NCI-H748 (cell line): ENCODE data around the gene CLRN3.

Experiments
- DNase-seq: peaks from one replicate; lab custom pipeline; 2025; ENCODE audit not compliant: unreplicated experiment; lab: John Stamatoyannopoulos, UW

Gene CLRN3

DNA sequence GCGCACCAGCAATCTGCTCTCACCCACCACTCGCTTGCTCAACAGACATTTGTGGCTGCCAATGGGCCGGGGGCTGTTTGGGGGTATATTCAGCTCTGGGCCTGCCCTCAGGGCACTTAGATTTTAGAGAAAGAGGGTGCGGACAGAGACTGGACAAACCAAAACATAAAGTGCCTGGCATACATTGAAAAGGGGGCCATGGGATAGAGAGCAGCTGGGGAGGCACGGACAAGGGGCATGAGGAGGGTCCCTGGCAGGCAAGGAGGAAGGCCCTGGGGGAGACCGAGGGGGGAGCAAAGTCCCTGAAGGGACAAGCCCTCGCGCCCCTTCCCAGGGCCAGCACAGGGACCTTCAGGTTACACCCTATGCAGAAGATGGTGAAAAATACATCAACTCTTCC lies 43.5 kb downstream of the CLRN3 start:
- DNase-seq, result no peak

DNA sequence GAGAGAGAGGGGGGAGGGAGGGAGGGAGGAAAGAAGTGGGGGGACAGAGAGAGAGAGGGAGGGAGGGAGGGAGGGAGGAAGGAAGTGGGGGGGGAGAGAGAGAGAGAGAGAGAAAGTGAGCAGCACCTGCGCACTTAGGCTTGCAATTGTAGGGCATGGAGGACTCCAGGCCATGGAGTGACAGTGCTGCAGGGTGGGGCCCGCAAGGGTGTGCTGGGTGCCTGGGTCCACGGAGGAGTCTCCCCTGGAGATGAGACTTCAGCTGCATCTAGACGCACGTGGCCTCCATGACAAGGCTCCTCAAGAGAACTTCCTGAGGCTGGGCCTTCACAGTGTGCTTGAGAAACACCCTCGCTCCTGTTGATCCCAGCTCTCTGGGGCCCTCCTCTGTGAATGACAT lies 44.5 kb downstream of the CLRN3 start:
- DNase-seq, result no peak

DNA sequence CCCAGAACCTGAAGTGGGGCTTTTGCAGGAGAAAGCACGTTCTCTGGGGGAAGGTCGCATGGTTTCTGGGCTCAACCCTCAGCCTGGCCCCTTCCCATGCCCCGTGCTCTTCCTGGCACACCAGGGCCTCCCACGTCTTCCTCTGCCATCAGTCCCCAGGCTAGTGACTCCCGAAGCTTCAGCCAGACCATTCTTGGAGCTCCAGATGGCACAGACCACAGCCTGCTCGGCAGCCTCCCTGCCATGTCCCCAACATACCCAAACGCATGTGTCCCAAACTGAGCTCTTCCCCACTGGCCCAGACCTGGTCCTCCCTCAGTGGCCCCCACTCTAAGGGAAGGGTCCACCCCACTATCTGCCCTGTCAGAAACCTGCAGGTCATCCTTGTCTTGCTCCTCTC lies 47.0 kb downstream of the CLRN3 start:
- DNase-seq, result no peak

DNA sequence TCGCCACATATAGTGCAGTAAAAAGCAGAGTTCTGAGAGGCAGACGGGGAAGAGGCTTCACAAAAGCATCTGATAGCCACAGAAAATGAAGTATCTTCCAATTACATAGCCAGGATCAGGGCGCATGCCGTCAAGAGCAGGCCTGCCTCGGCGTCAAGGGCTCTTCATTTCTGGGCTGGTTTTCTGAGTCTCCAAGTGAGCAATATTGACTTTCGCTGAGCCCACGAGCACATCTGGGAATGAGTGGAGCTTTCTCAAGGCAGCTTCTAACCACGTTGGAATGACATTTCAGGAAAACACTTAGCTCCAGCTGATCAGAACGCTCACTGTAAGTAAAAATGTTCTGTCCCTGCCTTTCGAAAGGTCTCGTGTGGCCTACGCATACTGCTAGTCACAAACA lies 51.9 kb downstream of the CLRN3 start:
- no peak for DNase-seq

DNA sequence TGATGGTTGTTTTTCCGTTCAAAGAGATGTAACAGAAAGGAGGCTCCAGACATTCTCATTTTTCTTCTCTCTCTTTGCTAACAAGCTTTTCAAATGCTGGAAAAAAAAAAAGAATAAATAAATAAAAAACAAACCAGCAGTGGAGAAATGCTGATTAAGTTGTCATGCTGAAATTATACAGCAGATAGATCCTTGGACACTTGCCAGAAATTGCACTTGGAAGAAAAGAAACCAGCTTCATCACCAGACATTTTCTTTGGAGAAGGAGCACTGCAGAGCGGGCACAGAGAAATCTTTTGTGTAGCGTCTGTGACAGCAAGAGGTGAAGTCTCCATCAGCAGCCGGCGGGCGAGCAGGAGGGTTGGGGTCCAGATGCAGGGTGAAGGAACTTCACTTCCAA lies 55.8 kb downstream of the CLRN3 start:
- peak; percentile 2 for DNase-seq

DNA sequence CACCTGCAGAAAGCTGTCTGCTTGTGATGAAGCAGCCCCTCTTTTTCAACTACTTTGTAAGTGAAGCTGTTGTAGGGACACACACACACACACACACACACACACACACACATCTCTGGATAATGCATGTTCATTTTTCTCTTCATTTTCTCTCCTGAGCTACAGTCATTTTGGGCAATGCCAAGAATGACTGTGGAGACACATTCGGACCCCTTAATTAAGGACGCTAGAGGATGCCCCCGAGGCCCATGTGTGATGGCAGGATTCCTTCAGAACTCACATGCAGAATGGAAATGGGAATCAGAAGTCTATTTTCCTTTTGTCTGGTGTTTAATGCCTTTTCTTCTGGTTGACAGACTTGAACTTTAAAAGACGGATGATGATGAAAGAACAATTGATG lies 56.6 kb downstream of the CLRN3 start:
- no peak for DNase-seq

DNA sequence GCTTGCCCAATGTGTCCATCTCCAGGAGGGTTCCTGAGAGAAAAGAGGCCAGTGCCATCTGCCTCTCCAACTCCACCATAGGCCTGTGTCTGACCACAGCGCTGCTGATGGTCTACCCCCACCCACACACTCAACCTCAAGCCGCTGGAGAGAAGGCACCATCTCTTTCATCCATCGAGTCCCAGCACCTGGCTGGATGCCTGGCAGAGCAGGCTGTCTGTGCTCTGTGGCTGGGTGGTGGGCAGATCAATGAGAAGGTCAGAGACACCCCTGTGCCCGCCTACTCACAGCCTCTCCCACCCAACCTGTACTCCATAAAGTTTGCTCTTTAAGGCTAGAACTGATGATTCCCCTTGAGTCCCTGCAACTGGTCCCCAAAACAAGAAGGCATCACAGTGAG lies 58.0 kb downstream of the CLRN3 start:
- no peak for DNase-seq

DNA sequence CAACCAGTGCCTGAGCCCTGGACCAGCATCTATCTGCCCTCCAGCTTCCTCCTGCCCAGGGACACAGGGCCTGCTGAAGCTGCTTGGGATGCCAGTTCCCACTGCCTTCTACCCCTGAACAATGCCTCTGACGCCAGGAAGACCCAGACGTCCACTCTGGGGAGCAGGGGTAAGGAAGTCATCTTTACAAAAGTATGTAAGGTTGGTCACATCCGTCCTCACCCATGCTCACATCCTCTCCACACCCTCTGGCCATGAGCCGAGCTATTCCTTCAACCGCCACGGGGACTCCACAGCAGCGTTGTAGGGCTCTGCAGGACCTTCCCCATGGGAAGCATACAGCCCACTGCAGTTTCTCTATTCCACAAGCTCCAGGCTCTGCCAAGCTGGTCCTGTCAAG lies 58.5 kb downstream of the CLRN3 start:
- DNase-seq, result no peak

DNA sequence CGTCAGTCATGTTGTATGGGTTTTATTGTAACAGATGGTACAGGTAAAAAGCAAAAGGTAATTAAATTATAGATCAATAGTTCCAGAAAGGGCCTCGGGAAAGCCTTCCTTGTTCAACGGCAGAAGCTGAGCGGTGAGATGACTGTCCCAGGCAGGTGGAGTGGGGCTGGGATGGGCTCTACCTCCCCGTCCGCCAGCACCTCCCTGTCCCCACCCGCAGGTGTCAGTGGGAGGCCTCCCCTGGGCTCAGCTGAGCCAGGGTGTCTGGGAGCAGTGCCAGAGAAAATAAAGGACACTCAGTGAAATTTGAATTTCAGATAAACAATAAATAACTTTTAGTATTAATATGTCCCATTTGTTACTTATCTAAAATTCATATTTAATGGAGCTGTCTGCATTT lies 58.9 kb downstream of the CLRN3 start:
- no peak for DNase-seq

DNA sequence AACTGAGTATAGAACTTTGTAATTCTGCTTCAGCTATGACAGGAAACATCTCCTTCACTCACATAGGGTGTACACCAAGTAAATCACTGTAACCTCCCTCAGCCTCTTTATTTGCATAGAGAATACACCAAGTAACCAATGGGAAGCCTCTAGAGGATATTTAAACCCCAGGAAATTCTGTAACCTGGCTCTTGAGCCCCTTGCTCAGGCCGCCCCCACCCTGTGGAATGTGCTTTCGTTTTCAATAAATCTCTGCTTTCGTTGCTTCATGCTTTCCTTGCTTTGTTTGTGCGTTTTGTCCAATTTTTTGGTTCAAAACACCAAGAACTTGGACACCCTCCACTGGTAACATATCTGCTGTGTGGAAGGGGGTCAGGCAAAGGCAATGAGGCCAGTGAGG lies 60.2 kb downstream of the CLRN3 start:
- no peak for DNase-seq

DNA sequence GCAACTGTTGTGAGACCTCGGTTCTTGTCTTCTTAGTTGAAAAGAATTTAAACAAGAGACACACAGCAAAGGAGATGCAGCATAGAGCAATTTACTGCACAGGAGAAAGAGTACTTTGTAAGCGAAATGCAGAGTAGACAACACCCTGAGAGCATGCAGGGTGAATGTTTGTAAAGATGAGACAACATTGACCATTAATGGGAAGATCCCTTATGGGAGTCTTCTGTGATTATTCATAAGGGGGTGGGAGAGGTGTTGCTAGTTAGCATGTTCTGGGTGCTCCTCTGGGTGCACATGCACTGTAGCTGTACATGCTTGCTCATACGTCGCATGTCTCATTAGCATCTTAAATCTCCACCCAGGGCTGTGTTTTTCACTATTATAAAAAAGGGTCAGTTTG lies 62.3 kb downstream of the CLRN3 start:
- DNase-seq, result no peak
